Mesenchymal stem cell (in vitro differentiated cells and primary cell): Measurements from ENCODE around the gene MYO1D.

Experiments
- DNase-seq: peaks from one replicate; pipeline ENCODE4 v3.0.0-alpha.2; 2013
- H2AFZ ChIP-seq: one replicate; pipeline ENCODE4 v1.6.1; 2013; ENCODE audit warnings: low read depth, mild to moderate bottlenecking, control low read depth, inconsistent platforms, low read length, moderate library complexity
- H2AK5ac ChIP-seq: 2 replicates; pipeline ENCODE4 v1.6.1; 2013; ENCODE audit warnings: low read length, moderate library complexity, mild to moderate bottlenecking, inconsistent platforms; ENCODE audit not compliant: severe bottlenecking
- H2BK120ac ChIP-seq: one replicate; pipeline ENCODE4 v1.6.1; 2013; ENCODE audit warnings: low read depth, mild to moderate bottlenecking, inconsistent platforms, low read length, moderate library complexity
- H2BK12ac ChIP-seq, 2 experiments: one replicate each; pipeline ENCODE4 v1.6.1; 2013; ENCODE audit warnings: inconsistent platforms in 2 of 2, low read length in 2 of 2, mild to moderate bottlenecking in 2 of 2, moderate library complexity in 2 of 2, control low read depth in 1 of 2
- H2BK15ac ChIP-seq: one replicate; pipeline ENCODE4 v1.6.1; 2013; ENCODE audit warnings: mild to moderate bottlenecking, low read depth, inconsistent platforms; ENCODE audit not compliant: poor library complexity, severe bottlenecking
- H2BK5ac ChIP-seq: 2 replicates; pipeline ENCODE4 v1.6.1; 2013; ENCODE audit warnings: low read depth, mild to moderate bottlenecking, low read length, control low read depth, inconsistent platforms; ENCODE audit not compliant: poor library complexity, severe bottlenecking
- H3K14ac ChIP-seq, 2 experiments: one replicate each; pipeline ENCODE4 v1.6.1; 2013; ENCODE audit warnings: inconsistent platforms in 2 of 2, low read length in 2 of 2, control low read depth in 1 of 2, mild to moderate bottlenecking in 1 of 2, moderate library complexity in 1 of 2
- H3K18ac ChIP-seq, 2 experiments: one replicate each; pipeline ENCODE4 v1.6.1; 2013; ENCODE audit warnings: inconsistent platforms in 2 of 2, low read length in 2 of 2, control low read depth in 1 of 2, low read depth in 1 of 2, mild to moderate bottlenecking in 1 of 2
- H3K23ac ChIP-seq, 2 experiments: one replicate each; pipeline ENCODE4 v1.6.1; 2013; ENCODE audit warnings: inconsistent platforms in 2 of 2, low read length in 2 of 2, mild to moderate bottlenecking in 2 of 2, moderate library complexity in 2 of 2, control low read depth in 1 of 2
- H3K27ac ChIP-seq: 2 replicates; pipeline ENCODE4 v1.5.1; 2013; ENCODE audit warnings: mild to moderate bottlenecking, moderate library complexity, low read length, control low read depth, inconsistent platforms; ENCODE audit not compliant: poor library complexity, severe bottlenecking
- H3K27me3 ChIP-seq, 2 experiments: 2 replicates each; pipeline versions ENCODE4 v1.6.1 to v1.7.0; 2013; ENCODE audit warnings: low read length in 2 of 2, mild to moderate bottlenecking in 2 of 2, moderate library complexity in 2 of 2, control low read depth in 1 of 2, inconsistent platforms in 1 of 2; ENCODE audit not compliant: control insufficient read depth in 1 of 2, insufficient read depth in 1 of 2
- H3K36me3 ChIP-seq, 2 experiments: 2 replicates each; pipeline versions ENCODE4 v1.6.1 to v1.7.0; 2013; ENCODE audit warnings: low read length in 2 of 2, control low read depth in 1 of 2, inconsistent platforms in 1 of 2, low read depth in 1 of 2, mild to moderate bottlenecking in 1 of 2; ENCODE audit not compliant: insufficient read depth in 2 of 2, control insufficient read depth in 1 of 2
- H3K4ac ChIP-seq, 2 experiments: one replicate each; pipeline ENCODE4 v1.6.1; 2013; ENCODE audit warnings: inconsistent platforms in 2 of 2, low read length in 2 of 2, mild to moderate bottlenecking in 2 of 2, moderate library complexity in 2 of 2, control low read depth in 1 of 2, low read depth in 1 of 2
- H3K4me1 ChIP-seq: 2 replicates; pipeline ENCODE4 v1.6.1; 2013; ENCODE audit warnings: low read depth, low read length, control low read depth; ENCODE audit not compliant: control insufficient read depth, insufficient read depth
- H3K4me2 ChIP-seq: 2 replicates; pipeline ENCODE4 v1.6.1; 2013; ENCODE audit warnings: low read length, mild to moderate bottlenecking, inconsistent platforms; ENCODE audit not compliant: poor library complexity, severe bottlenecking
- H3K4me3 ChIP-seq, 2 experiments: 2 replicates each; pipeline versions ENCODE4 v1.5.1 to v1.7.0; 2013; ENCODE audit warnings: low read length in 2 of 2, mild to moderate bottlenecking in 2 of 2, control low read depth in 1 of 2, low read depth in 1 of 2; ENCODE audit not compliant: insufficient read depth in 1 of 2
- H3K79me1 ChIP-seq: replicated peaks from 2 replicates; pipeline ENCODE4 v1.6.1; 2013; ENCODE audit warnings: mild to moderate bottlenecking, control low read depth, low read length, inconsistent platforms; ENCODE audit not compliant: poor library complexity, severe bottlenecking
- H3K9ac ChIP-seq: 2 replicates; pipeline ENCODE4 v1.7.0; 2013; ENCODE audit warnings: mild to moderate bottlenecking, low read length, moderate library complexity
- H3K9me3 ChIP-seq: 2 replicates; pipeline ENCODE4 v1.7.0; 2013; ENCODE audit warnings: mild to moderate bottlenecking, low read length; ENCODE audit not compliant: control insufficient read depth
- H4K8ac ChIP-seq: one replicate; pipeline ENCODE4 v1.6.1; 2013; ENCODE audit warnings: inconsistent platforms, mild to moderate bottlenecking, low read length, moderate library complexity
- H4K91ac ChIP-seq: one replicate; pipeline ENCODE4 v1.6.1; 2013; ENCODE audit warnings: mild to moderate bottlenecking, low read length, inconsistent platforms
- WGBS: methylation state at CpG from one replicate; pipeline ENCODE4 v1.1.7; 2013; ENCODE audit warnings: mixed read lengths; 5-methylcytosine and 5-hydroxymethylcytosine counted together

MYO1D gene

DNA sequence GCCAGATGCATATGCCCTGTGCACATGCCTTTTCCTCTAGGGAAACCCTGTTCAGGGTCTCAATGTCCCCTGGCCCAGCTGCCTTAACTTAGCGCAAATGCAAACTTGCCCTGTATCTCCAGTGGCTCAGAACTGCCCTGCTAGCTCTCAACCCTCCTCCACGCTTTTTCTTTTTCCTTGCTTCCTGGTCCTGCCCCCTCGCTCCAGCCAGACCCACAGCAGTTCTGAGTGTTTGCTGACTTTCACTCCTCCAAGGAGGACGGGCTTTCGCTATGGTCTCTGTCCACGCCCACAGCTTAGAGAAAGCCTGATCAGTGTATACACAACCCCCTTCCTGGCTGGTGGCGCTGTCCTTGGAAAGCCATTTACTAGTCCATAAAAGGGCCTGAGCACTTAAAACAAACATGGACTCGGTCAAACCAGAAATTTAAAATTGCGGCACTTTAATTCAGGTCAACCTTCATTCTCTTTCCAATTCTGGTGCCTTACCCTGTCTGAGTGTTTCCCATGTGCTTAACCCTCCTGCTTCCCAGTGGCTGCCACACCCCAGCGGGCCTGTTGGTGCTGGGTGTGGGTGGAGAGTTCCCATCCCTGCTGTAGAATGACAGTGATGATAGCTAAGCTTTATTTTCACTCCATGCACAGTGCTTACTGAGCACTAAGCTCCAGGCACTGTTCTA lies 35.4 kb upstream of the MYO1D start:
- 26% methylated on average over 9 of the region's 10 CpGs for WGBS

DNA sequence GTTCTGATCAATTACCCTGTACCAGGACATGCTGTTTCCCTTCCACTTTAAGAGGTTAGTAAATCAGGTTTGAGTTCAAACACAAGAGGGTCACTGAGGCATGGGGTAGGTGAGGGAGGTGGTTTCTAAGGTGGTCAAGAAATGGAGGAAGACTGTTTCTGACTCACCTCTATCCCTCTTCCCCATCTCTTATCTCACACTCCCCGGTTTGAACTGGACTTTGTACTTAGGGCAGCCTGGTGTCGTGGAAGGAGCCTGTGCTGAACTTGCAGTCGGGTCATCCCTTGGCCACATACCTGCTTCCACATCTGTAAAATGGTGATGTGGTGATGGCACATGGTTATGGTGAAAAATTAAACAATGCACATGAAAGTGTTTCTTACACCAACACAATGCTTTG lies 33.8 kb upstream of the MYO1D start:
- no peak overlapping the region for H3K4me2 ChIP-seq
- no peaks in the 10 kb centered on the region for H3K36me3 ChIP-seq
- H2BK5ac ChIP-seq = no peak overlapping the region
- H2BK15ac ChIP-seq = no peak overlapping the region
- H3K14ac ChIP-seq = no peak overlapping the region
- H3K4ac ChIP-seq = no peak overlapping the region
- H3K4me3 ChIP-seq = no peak overlapping the region
- DNase-seq = no peak
- H3K27ac ChIP-seq = no peak overlapping the region
- H3K4me1 ChIP-seq = peaks cover 1% of the 10 kb centered on the region
- 100% methylated on average over 2 of the region's 3 CpGs for WGBS
- no peak overlapping the region for H2BK120ac ChIP-seq
- no peak overlapping the region for H2BK12ac ChIP-seq
- no peaks in the 10 kb centered on the region for H3K79me1 ChIP-seq
- H2AK5ac ChIP-seq = no peak overlapping the region
- no peak overlapping the region for H3K18ac ChIP-seq
- peaks cover 4 to 7% of the 10 kb centered on the region in 2 experiments for H3K27me3 ChIP-seq
- peak overlapping the region; percentile 80 for H3K9ac ChIP-seq
- H3K23ac ChIP-seq = no peak overlapping the region
- H3K9me3 ChIP-seq = no peaks in the 10 kb centered on the region
- no peak overlapping the region for H2AFZ ChIP-seq
- H4K8ac ChIP-seq = no peak overlapping the region
- no peak overlapping the region for H4K91ac ChIP-seq

More for the DNA sequence above, 35.4 kb upstream of the MYO1D start:
- peak overlapping the region; percentile 64 for H4K91ac ChIP-seq
- H3K4ac ChIP-seq = peak overlapping the region; percentile 9 to 96
- H3K4me3 ChIP-seq = peak overlapping the region in 1 of 2 experiments; percentile 61
- DNase-seq = peak; percentile 91
- no peaks in the 10 kb centered on the region for H3K9me3 ChIP-seq
- peak overlapping the region; percentile 92 for H4K8ac ChIP-seq
- H2BK15ac ChIP-seq = peak overlapping the region; percentile 60
- peaks cover 7 to 9% of the 10 kb centered on the region in 2 experiments for H3K27me3 ChIP-seq
- H3K27ac ChIP-seq = no peak overlapping the region
- H3K79me1 ChIP-seq = no peaks in the 10 kb centered on the region
- H3K4me2 ChIP-seq = no peak overlapping the region
- H3K9ac ChIP-seq = peak overlapping the region; percentile 80
- peak overlapping the region; percentile 64 to 82 for H3K18ac ChIP-seq
- H2AFZ ChIP-seq = peak overlapping the region; percentile 82
- no peaks in the 10 kb centered on the region for H3K36me3 ChIP-seq
- H3K23ac ChIP-seq = no peak overlapping the region
- peaks cover 1% of the 10 kb centered on the region for H3K4me1 ChIP-seq
- H2AK5ac ChIP-seq = no peak overlapping the region
- H2BK120ac ChIP-seq = no peak overlapping the region
- H2BK5ac ChIP-seq = no peak overlapping the region
- peak overlapping the region; percentile 80 to 93 for H2BK12ac ChIP-seq
- no peak overlapping the region for H3K14ac ChIP-seq

DNA sequence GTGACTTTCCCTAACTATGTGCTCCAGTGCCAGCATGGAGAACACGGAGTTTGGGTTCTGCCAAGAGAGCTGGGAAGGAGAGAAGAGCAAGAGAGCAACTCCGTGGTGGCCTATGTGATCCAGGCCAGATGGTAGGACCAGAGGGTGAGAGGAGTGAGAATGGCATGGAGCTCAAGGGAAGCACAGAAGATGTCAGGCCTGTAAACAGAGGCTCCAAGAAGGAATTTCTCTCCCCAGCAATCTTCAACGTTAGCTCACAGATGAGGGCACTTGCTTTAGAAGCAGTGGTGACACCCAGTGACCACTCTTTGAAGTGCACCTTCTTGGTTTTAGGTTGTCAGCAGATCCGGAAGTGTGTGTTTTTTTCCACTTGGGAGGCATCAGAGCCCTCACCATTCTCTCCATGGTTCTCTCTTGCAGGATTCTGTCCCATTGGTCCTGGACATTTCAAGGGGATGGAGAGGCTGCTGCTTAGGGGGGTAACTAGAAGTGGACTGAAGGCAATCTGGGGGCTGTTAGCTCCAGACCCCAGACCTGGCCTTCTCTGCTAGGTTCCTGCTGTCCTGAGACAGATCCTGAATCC lies 33.0 kb upstream of the MYO1D start:
- Histone ChIP-seq H3K4ac (peak overlapping the region in 1 of 2 experiments; percentile 29), H3K4me1 (peaks cover 1% of the 10 kb centered on the region), H3K27ac (no peak overlapping the region), H3K36me3 (no peaks in the 10 kb centered on the region), H2AK5ac (no peak overlapping the region), H2BK15ac (no peak overlapping the region), H4K8ac (peak overlapping the region; percentile 90), H3K4me2 (no peak overlapping the region), H3K14ac (no peak overlapping the region), H3K18ac (peak overlapping the region; percentile 72 to 73), H2BK5ac (no peak overlapping the region), H3K27me3 (peaks cover 0 to 3% of the 10 kb centered on the region in 2 experiments), H3K9me3 (no peaks in the 10 kb centered on the region), H2BK12ac (peak overlapping the region; percentile 15 to 34), H3K79me1 (no peaks in the 10 kb centered on the region), H2AFZ (peak overlapping the region; percentile 64), H3K23ac (no peak overlapping the region), H3K4me3 (no peak overlapping the region), H3K9ac (peak overlapping the region; percentile 54), H4K91ac (peak overlapping the region; percentile 24), H2BK120ac (no peak overlapping the region)
- DNase-seq = peak; percentile 86
- WGBS = 35% methylated on average over 4 of the region's 4 CpGs

DNA sequence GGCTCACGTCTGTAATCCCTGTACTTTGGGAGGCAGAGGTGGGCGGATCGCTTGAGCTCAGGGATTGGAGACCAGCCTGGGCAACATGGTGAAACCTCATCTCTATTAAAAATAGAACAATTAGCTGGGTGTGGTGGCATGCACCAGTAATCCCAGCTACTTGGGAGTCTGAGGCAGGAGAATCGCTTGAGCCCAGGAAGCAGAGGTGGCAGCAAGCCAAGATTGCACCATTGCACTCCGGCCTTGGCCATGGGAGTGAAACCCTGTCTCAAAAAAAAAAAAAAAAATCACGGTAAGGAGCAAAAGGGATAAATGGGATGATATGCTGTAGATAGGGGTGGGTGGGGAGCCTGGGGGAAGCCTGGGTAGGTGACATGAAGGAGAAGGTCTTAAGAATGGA lies 30.7 kb upstream of the MYO1D start:
- no peaks in the 10 kb centered on the region for H3K9me3 ChIP-seq
- no peak overlapping the region for H4K91ac ChIP-seq
- H2AFZ ChIP-seq = no peak overlapping the region
- no peak overlapping the region for H3K14ac ChIP-seq
- WGBS = 95% methylated on average over 6 of the region's 6 CpGs
- no peaks in the 10 kb centered on the region for H3K79me1 ChIP-seq
- H4K8ac ChIP-seq = no peak overlapping the region
- no peak overlapping the region for H3K4me2 ChIP-seq
- H3K4me1 ChIP-seq = peaks cover 1% of the 10 kb centered on the region
- H3K9ac ChIP-seq = no peak overlapping the region
- H2BK120ac ChIP-seq = no peak overlapping the region
- no peaks in the 10 kb centered on the region for H3K36me3 ChIP-seq
- no peak overlapping the region for H2BK12ac ChIP-seq
- H2AK5ac ChIP-seq = no peak overlapping the region
- DNase-seq = no peak
- no peak overlapping the region for H3K4me3 ChIP-seq
- no peak overlapping the region for H3K27ac ChIP-seq
- no peak overlapping the region for H3K4ac ChIP-seq
- H3K23ac ChIP-seq = no peak overlapping the region
- no peaks in the 10 kb centered on the region for H3K27me3 ChIP-seq
- no peak overlapping the region for H2BK15ac ChIP-seq
- no peak overlapping the region for H2BK5ac ChIP-seq
- no peak overlapping the region for H3K18ac ChIP-seq
